COR-L47 (cell line): ENCODE measurements around the gene CYLD.

ENCODE experiments used
- DNase-seq: peaks from one replicate; lab custom pipeline; 2025; lab: John Stamatoyannopoulos, UW

Gene CYLD

DNA sequence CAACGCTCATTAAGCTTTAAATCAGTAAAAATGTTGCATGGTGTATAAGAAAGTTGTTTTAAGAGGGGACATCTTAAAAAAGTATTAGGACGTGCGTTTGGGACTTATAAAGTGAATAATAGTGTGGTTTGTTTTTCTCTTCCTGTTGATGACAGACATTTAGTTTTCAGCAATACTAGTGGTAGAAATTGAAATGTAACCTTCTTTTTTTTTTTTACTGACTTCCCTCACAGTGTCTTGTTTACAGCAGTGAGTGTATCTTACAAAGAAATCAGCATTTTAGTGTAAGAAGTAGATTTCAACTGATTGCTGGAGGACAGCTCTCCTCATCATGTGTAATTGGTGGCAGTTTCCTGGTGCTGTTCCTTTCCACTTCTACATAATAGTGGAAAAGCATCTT lies 39.6 kb downstream of the CYLD start:
- DNase-seq, result no peak

DNA sequence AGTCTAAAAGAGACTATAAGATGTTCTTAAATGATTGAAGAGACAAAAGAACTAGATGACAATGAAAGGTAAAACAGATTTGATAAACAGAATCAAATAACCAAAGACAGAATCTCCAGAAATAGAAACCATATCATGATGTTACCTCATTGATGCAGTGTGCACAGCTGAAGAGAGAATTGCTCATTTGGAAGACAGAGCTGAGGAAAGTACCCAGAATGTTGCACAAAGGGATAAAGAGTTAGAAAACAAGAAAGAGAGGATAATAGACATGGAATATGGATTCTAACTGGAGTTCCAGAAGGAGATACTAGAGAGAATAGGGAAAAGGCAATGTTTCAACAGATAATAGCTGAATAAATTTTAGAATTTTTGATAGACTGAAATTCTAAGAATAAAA lies 47.9 kb downstream of the CYLD start:
- DNase-seq, result no peak

DNA sequence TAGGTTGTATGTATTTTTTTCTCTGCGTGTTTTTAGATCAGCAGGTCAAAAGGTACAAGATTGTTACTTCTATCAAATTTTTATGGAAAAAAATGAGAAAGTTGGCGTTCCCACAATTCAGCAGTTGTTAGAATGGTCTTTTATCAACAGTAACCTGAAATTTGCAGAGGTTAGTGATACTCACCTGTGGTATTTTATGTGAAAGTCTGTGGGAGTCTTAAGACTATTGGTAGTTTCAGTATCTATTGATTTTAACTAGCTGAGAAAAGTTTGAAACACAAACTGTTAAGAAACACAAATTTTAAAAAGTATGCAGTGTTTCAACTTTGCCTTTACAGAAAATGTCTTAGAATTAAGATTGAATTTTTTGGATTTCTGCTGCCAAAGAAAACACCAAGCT lies 49.6 kb downstream of the CYLD start:
- no peak for DNase-seq

DNA sequence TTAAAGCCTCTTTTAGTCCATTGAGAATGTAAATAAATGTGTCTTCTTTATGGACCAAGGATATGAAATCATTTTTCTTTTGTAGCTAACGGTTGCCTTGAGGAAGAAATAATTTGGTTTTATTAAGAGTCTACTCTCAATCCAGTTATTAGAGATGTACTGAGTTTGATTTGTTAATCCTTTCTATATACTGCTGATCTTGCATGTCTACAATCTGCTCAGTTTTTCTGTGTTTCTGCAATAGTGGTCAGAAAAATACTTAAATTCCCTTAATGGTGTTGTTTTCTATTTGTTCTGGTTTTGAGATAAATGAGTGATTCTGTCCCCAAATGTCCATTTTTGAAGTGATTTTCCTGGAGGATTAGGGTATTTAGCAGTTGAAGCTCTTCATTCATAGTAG lies 54.9 kb downstream of the CYLD start:
- no peak for DNase-seq

DNA sequence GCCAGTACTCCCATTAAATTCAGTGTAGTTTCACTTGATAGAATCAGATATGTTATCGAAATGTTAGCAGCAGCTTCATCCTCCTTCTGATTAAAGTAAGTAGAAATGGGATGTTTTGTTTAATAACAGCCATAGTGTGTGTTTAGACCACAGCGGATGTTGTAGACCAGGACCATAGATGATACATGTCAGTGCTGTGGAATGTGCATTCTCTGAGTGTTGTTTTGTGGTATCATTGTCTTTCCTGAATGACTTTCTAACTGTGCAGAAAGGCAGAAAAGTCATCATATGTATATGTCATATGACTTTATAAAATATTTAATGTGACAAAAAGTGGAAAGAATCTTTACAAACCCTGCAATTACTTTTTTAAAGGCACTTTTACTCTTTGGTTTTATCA lies 55.6 kb downstream of the CYLD start:
- no peak for DNase-seq

DNA sequence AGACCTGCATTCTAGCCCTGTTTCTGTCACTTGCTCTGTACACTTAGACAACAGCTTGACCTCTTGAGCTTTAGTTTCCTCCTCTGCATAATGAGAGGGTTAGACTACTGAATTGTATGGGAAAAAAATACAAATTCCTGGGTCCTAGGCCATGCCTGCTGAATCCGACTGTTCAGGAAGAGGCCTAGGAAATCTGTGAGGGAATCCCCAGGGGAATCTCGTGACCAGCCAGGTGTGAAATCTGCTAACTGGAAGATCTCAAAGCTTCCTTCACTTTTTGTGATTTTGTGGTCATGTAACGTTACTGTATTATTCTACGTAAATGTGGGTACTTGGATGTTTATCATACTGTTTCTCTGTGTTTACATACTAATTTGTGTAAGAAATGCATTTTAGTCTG lies 58.2 kb downstream of the CYLD start:
- DNase-seq, result no peak

DNA sequence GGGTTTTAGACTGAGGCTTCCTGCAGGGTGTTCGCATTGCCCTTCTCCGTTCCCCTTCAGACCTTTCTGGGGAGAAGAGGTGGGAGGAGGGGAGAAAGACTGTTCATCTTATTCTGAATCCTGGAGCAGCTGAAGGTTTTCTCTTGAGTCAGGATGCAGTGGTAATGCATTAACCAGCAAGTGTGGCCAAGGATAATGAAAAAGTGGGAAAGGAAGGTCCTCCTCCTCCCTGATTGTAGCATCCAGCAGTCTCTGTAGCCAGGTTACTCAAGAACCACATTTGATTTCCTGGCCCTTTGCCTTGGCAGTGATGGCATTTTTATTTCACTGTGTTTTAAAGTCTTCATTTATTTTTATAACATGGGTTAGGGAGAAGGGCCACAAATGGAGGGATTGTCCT lies 59.1 kb downstream of the CYLD start:
- no peak for DNase-seq

DNA sequence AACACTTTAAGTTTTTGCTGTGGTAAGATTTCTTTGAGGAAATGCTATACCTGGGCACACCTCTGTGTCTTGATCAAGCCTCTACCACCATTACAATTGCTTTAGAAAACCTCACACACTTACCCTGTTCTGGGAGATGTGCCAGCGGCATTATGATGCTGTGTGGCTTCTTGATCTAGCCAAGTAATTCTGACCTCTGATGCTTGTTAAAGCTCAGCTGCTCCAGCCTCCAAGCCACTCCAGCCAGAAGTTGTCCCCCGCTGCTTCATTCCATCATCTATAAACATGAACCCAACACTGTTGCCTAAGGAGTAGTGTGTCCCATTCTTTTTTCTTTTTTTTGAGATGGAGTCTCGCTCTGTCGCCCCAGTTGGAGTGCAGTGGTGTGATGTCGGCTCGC lies 60.1 kb downstream of the CYLD start:
- no peak for DNase-seq

DNA sequence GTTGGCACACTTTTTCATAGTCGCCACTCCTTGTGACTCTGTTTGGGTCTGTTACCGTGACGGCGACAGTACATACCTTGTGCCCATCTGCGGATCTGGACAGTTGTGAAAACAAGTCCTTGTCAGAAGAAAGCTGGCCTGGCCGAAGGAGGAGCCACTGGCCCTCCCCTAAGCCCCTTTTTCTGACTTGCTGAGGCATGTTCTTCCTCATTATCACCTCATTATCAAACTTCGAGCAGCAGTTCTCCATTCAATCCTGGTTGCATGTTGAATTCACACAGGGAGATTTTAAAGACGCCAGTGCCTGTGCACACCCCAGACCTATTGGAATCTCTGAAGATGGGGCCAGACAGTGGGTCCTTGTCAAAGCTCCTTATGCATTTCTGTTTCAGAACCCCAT lies 61.1 kb downstream of the CYLD start:
- DNase-seq, result no peak

DNA sequence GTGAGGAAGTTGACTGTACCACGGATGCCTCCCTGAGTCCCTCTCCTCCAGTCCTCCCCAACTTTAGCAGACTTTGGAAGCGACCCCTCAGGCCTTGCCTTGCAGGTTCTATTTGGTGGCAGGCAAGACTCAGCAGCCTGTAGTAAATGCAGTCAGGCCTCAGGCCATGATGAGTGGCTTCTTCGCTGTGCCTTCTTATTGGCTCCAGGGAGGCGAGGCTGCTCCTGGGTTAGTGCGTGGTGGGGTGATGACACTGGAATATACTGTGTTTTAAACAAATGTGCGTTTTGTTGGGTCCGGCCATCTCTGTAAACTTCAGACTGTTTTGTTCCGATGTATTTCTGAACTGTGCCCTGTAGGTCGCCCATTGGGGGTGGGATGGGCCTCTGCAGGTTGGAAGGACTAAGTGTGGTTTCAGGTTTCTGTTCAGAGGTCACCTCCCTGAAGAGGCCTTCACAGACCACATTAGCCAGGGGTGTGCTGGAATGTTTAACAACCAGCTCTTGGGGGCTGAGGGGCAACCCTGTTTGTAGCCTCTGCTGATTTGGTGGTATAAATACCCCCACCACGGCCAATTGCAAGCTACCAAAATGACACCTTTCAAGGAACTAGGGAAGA lies 62.5 kb downstream of the CYLD start:
- no peak for DNase-seq

DNA sequence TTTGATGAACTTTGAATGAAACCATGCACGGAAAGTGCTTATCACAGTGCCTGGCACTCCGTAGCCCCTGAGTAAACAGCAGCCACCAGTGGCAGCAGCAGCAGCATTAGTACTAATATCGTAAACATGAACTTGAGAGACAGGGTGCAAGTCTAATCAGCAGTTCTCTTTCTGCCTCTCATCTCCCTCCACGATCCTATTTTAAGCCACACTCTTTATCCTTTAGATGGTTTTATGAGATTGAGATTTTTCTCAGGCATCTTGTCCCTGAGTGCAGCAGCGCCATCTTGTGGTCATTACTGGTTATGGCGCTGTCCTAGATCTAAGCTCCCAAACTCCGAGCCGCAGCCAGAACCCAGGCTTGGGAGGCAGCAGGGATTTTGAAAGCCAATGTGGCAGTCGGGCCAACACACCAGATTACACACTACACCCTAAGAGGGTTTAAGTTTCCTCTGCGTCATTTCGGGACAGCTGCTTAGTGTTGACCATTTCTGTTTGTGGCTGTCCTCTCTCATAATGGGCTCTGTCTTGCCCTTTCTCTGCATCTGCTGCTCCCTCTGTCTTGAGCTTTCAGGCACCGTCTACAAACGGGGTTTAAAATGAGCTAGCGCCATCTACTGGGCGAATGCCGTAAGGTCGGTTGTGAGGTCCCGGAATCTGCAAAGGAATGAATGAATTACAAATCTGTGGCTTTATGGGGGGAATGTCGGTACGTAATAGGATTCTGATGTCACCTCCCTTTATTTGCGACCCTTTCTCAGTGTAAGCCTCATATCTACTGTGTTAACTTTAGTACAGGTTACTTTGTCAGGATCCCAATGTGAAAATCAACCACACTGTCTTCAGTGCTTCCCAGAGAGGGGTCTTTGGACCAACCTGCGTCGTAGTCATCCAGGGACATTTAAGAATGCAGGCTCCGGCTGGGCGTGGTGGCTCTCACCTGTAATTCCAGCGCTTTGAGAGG lies 64.5 kb downstream of the CYLD start:
- DNase-seq, result peak; percentile 80

DNA sequence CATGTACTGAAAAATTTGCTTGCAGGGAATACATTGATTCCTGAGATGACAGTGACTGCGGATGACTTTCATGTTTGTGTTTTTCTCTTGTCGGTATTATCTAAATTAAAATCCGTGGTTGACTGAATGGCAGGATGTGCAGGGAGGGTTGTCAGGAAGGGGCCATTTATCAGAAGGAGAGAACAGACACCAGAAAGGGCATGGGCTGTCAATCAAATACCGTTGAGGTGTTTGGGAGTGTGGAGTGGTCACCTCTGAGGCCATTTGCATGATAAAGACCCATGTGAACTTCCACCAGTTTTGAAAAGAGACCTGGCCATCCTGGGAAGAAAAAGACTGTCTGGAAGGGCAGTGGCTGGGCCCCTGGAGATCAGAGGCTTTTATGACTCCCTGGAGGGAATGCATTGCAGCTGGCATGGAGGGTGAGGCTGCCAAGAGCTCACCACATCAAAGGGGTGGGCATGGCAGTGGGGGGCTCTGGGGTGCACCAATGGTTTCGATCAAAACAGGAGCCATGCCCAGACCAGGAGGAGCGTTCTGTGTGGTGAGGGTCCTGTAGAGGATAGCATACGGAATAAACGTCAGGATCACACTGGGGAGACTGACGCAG lies 67.1 kb downstream of the CYLD start:
- DNase-seq, result no peak

DNA sequence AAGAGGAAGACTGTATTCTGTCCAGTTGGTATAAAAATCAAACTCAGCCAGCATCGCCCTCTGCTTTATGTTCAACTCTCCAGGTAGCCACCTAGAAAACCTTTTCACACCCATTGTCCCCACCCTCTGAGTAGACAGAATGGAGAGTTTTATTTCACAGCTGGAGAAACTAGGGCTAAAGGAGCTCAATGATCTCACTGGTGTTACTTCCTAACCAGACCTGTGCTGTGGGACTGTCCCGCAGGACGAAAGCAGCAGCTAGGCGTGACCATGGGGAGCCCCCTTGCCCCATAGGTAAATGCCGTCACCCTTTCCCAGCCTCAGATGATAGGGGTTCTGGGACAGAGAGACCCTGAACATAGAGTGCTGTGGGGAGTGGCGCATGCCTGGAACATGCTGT lies 67.7 kb downstream of the CYLD start:
- no peak for DNase-seq

DNA sequence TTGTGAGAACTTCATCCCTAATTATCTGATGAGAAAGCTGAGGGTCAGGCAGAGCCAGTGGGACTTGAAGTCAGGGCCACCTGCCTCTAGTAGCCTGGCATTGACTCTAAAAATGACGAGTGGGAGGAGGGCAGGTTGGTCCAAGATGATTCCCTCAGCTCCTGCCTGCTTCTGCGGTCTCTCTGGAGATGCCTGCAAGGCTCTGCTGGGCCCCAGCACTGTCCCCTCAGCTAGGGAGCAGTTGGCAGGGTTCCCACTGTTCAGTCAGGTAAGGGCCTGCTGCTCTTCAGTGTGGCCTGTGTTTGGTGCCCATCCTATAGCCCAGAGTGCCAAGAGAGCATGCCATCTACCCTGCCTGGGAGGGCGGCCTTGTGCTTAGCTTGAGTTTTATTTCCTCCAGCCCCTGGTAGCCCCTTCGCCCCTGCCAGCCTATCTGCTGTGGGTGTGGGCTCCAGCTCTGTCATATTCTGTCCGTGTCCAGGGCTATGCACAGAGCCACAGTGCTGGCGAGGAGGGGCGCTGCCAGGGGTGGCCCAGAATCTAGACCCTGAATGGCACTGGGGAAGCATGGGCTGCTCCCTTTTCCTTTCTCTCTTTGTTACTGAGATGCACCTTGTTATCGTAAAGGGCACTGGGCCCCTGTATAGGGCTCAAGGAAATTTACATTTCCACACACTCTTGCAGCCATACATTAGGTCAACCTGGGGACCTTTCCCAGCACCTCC lies 68.5 kb downstream of the CYLD start:
- no peak for DNase-seq

DNA sequence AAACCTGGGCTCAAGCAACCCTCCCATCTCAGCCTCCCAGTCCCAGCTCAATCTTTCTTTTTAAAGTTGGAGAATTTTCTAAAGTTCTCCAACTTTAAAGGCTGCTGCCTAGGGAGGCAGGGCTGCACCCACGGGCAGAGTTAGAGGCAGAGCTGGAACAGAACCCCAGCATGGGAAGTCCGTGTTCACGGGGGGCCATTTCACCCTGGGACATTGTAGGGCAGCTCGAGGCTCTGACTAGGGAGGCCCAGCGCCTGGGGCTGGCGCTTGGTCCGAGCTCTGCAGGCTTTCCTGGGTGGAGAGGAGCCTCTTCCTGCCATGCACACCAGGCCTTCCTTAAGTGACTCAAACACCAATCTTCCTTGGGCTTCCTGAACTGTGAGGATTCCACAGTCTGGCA lies 70.2 kb downstream of the CYLD start:
- no peak for DNase-seq

DNA sequence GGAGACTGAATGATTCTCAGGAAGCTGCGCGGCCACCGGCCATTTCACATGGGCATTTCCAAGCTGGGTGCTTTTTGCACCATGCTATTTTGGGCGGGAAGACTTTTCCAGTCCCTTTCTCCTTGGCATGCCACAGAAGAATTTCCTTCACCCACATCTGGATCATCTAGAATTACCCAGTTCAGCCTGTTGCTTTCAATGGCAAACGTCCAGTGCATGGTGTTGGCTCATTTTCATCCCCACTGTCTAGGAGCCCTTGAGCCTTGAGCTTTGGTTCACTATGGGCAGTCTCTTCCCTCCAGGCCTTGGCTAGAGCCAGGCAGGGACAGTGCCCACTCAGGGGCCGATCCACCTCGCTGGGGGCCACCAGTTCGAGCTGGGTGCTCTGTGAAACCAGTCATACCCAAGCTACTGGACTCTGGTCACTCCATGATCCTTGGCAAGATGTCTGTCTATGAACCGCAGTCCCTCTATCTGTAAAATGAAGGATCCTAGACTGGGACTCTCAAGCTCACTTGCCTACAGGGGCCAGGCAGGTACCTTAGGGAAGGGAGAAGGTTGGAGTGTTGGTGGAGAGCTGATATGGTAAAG lies 71.1 kb downstream of the CYLD start:
- DNase-seq, result no peak

DNA sequence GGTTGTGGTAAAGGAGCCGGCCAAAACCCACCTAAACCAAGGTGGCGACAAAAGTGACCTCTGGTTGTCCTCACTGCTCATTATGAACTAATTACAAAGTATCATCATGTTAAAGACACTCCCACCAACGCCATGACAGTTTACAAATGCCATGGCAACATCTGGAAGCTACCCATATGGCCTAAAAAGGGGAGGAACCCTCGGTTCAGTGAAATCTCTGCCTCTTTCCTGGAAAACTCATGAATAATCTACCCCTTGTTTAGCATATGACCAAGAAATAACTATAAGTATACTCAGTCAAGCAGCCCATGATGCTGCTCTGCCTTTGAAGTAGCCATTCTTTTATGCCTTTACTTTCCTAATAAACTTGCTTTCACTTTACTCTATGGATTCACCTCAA lies 72.2 kb downstream of the CYLD start:
- no peak for DNase-seq

DNA sequence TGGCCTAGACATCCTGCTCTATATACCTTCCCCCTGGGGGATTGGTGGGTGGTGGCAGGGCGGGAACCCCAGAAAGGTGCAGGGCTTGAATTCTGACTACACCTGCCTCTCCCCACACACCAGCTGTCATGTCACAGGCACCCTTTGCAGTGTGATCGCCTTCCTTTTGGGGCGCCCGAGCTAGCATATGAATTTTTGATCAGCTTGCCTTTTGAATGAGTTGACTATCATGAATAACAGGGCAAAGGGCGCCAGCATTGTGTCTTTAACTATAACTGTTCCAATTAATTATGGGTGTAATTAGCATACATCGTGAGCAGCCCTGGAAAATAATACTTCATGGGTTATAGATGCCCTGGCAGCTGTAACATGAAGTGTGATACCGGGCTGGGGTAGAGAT lies 72.7 kb downstream of the CYLD start:
- DNase-seq, result no peak

DNA sequence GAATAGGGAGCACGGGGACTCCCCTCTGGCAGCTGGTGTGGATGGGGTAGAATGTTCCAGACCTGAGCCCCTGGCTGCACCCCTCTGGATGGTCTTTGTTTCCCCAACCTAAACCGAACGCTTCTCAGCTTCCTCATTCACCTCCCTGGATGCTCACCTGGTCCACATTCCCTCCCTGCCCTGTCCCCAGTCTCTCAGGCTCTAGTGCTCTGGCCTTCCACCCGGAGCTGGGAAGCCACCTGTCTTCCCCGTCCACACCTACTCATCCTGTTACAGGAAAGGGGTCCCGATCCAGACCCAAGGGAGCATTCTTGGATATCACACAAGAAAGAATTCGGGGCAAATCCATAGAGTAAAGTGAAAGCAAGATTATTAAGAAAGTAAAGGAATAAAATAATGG lies 73.5 kb downstream of the CYLD start:
- DNase-seq, result no peak

DNA sequence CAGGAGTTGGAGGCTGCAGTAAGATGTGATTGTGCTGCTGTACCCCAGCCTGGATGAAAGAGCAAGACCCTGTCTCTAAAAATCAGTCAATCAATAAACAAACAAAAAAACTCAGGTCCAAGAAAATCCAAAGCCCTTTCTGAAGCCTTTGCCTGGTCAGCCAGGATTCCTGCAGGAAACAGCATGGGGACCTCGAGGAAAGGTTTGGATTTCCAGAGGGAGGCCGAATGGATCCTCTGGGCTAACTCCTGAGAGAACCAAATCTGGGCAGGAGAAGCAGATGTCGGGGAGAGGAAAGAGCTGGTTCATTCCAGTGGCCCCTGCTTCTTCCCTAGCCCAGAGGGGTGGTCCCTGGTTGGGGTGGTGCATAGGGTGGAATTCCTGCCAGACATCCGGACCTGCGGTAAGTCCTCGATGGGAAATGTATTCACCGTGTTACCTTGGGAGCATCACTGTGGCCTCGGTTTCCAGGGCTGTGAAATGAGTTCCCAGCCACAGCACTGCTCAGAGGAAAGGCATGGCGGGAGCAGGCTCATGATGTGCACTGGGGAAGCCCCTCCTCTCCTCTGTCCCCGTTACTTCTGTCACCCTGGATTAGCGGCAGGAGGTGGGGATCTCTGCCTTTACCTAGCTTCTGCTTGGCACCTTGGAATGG lies 75.1 kb downstream of the CYLD start:
- no peak for DNase-seq

DNA sequence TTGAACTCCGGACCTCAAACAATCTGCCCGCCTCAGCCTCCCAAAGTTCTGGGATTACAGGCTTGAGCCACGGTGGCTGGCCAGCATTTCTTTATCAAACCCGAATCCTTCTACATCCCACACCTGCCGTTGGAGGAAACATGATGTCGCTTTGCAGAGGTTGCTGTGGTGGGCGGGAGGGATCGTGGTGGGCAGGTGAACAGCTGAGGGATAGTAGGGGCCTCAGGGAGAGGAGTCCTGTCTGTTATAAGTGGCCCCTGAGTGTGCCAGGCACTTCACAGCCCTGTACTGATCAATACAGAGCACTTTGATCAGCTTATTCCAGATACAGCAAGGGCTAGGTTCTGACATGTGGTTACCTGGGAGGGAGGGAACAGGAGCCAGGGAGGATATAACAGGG lies 76.5 kb downstream of the CYLD start:
- no peak for DNase-seq

DNA sequence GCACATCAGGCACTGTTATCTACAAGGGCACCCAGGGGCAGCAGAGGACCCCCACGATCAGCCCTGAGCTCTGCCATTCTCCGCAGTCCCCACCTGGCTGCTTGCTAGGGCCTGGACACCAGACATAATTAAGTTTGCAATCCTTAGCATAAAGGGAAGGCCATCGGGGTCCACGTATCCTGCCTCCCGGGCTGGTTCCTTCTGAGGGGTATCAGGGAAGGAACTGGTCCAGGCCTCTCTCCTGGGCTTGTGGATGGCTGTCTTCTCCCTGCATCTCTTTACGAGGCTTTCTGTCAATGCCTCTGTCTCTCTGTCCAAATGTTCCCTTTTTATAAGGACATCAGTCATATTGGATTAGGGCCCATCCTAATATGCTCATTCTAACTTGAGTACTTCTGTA lies 77.8 kb downstream of the CYLD start:
- no peak for DNase-seq
